Measurements from ENCODE around the gene UTS2B.

The UTS2B gene

GRCh38 chr3:191350396-191351090, 20.2 kb upstream of the UTS2B start:
- no peak for DNase-seq

DNA sequence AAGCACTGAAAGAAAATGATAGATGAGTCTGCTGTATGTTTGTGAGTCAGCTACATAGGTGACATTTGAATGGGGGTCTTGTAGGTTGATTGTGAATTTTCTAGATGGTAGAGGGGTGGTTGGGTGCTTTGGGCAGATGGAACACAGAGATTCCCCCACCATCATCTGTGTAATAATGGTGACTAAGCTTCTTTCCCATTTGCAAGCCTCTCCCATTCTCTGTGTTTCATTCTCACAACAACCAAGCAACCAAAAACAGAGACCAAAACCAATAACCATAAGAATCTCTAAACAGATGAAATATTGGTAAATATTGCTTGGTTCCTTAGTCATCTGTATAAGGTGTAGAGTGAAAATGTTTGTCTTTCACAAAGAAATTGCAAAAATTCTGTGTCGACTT, 17.8 kb upstream of the UTS2B start:
- DNase-seq: no peak

DNA sequence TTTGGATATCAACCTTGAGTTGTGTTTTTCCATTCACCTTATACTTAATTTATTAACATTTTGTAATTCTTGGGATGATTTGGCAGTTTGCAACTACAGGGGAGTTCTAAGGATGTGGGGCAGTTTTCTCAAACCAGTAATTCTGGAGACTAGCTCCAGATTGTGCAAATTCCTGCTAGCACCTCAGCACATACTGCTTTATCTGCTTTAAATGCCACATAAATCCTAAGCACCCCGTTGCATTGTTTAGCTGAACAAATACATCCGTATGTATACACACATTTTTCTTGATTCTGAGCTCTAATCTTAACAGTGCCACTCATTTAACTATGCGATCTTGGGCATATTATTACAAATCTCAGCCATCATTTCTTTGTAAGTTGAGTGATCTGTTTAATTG, 16.9 kb upstream of the UTS2B start:
- DNase-seq: no peak

- no peak for DNase-seq
These were observed 15.0 kb upstream of the UTS2B start for GRCh38 chr3:191345334-191345733.

DNA sequence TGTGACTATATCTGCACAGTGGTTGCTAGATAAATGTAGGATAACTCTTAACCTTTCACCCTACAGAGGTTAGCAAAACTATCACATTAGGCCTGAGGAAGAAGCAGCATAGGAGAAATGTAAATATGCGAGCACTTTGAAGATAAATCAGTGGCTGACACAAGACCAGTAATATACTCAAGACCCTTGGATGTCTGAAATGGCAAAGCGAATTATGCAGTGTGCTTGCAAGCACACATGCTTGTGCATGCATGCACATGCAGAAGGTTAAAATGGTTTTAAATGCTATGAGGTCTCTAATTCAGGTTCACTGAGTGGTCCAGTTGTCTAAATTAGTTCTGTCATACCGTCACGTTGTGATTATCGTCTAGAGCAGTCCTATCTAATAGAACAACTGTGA, 13.6 kb upstream of the UTS2B start:
- DNase-seq: no peak

GRCh38 chr3:191343115-191343514, 12.8 kb upstream of the UTS2B start:
- no peak for DNase-seq

- no peak for DNase-seq
These were observed 12.1 kb upstream of the UTS2B start for GRCh38 chr3:191342411-191342810.

DNA sequence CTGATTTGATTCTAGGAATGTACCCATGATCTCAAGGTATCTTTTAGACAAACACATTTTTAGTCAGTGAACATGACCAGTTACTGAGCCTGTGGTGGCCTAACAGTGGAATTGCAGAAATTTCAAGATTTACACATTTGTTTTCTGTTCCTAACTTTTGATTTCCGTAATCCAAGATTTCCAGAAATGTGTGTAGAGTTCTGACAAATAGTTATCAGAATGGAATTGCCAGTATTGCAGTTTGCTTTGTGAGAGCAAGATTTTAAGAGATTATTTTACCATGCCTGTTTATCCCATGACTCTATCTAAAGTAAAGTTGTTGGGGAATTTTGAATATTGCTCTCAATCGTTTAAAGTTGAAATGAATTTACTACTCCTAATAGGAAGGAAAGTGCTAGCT, 11.7 kb upstream of the UTS2B start:
- DNase-seq: no peak

DNA sequence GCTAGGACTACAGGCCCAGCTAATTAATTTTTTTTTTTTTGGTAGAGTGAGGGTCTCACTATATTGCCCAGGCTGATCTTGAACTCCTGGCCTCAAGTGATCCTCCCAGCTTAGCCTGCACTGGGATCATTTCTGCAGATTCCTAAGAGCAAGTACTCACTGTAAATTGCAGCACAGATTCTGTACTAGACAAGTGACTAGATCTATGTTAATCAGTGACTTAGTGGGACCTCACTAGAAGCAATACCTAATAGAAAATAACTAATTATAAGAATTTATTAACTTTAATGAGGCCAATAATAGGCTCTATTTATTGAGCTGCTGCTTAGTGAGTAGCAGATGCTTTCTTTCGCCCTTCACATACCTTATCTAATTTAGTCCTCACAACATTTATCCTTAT, 10.6 kb upstream of the UTS2B start:
- DNase-seq: no peak

DNA sequence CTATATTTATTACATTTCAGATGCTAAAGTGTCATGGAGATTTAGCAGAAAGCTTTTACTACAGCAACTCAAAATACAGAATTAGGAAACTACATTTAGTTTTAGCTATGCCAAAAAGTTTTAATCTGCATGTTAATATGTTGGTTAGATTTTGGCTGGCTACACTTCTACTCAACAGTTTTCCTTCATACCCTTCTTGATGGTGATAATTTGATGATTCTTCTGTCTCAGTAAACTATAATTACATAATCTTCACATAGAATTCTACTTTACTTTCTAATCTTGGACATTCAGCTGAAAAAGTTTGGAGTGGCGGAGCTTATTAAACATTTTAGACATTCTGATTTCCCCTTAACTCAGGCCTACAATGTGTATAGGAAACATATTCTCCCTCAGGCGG, 10.0 kb upstream of the UTS2B start:
- DNase-seq: no peak

- DNase-seq: no peak
These were observed 9.1 kb upstream of the UTS2B start for GRCh38 chr3:191339316-191339917.

DNA sequence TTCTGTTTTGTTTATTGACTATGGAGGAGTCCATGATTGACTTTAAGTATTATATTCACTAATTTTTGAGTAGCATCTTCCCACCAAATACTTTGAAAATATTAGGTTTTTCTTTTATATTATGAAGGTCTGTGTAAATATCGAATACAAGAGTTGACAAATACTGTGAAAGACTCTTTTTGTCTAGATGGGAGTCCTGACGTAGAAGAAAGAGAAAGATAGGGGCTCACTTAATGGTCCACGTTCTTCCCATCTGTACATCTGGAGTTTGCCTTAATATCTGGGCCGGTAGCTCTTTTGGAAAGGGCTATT, 7.8 kb upstream of the UTS2B start:
- DNase-seq: no peak

DNA sequence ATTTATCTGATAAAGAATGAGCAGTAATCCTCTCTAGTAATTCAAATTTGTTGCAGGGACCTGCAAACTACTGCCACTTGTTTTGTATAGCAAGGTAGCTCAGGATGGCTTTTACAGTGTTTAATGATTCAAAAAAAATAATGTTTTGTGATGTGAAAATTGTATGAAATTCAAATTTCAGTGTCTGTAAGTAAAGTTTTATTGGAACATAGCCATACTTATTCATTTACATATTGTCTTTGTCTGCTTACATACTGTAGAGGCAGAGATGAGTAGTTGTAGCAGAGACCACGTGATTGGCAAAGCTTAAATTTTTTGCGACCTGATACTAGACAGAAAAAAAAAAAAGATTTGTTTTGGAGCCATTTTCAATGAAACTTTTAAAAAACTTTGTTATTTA, 6.5 kb upstream of the UTS2B start:
- no peak for DNase-seq

DNA sequence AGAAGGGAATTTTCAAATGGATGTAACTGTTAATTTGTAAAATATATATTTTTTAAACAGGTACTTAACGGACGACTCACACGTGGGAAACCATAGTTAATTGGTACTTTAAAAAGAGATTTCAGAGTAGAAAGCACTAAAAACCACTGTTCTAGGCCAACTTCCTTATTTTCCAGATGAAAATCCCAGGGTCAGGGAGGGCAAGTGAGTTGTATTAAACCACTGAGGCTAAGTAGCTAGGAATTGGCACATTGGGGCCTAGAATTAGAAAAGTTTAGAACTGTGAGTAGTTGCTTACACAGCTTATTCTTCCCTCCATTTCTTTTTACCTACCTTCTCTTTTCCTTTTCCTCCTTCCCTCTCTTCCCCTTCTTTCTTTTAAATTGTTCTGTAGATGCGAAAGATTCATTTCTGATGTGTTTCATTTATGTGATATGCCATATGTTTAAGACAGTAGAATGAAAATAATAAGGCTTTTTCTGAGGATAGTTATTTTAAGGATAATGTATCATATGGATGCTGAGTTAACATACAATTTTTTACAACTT, 4.1 kb upstream of the UTS2B start:
- no peak for DNase-seq

GRCh38 chr3:191333298-191333880, 3.1 kb upstream of the UTS2B start:
- no peak for DNase-seq

DNA sequence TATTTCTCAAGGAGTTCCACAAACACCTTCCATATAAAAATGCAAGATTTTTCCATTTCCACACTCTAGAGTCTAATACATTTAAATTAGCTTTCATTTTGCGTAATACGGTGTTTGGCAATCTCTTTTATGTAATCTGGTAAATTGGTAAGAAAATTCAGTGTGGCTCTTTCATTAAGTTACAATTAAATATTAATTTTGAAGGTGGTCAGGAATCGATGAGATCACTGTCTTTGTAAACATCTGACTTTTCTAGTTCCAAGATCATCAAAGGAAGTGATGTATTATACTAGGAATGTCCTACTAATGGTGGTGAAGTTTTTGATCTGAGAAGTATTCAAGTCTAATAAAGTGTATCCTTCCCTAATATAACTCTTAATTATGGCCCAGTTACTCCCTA, 1.1 kb upstream of the UTS2B start:
- no peak for DNase-seq

DNA sequence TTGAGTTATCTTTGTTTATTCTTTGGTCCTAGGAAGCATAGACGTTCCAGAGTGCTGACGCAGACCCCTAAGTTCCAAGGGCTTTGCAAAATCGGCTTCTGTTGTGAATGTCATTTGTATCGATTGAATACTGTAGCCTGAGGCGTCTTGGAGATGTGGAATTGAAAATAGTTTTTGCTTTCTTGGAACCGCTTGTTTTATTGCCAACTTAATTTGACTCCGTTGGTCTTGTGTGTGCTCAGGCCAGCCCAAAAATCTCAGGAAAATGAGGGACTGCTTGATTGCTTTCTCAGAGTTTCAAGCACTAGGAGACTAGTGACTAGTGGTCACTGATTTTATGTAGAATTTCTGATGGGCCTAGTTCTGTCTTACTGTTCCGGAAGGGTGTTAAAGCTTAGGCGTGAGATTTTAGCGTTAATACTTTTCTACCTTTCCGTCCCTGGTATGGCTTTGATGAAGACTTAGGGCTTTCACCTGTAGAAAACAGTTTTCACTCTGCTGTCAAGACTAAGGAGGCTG, 263 bp upstream of the UTS2B start:
- DNase-seq: no peak

GRCh38 chr3:191328962-191329653, 1.2 kb downstream of the UTS2B start, which contains the start of gene CCDC50:
Gene CCDC50, plus strand, starts transcription at chr3:191329394. Its CDS starts 281 bp downstream, at chr3:191329675.
- DNase-seq: peak; percentile 56

DNA sequence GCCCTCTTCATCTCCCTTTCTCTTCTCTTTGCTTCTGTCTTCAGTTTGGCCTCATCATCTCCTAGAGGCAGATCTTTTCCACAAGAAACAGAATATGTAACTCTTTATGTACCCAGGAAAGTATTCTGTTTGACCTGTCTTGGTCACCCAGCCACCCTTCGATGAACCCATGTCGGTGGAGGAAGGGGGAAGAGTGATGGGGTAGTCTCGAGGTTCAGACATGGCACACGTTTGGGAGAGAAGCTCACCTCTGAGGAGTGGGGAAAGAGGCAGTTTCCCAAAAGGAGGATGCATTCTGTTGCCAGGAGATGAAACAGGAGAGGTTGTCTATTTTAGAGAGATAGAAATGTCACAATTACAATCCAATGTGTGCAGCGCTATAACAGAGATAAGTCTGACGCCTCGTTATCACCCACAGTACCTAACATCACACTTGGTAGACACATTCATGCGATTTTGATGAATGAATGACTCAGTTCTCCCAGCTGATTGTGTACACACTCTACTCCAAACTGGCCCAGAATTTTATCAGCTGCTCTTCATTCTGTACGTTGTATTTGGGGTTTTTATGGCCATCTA, 1.9 kb downstream of the UTS2B start:
- DNase-seq: no peak

- DNase-seq: no peak
These were observed 2.8 kb downstream of the UTS2B start for GRCh38 chr3:191327526-191327925.

DNA sequence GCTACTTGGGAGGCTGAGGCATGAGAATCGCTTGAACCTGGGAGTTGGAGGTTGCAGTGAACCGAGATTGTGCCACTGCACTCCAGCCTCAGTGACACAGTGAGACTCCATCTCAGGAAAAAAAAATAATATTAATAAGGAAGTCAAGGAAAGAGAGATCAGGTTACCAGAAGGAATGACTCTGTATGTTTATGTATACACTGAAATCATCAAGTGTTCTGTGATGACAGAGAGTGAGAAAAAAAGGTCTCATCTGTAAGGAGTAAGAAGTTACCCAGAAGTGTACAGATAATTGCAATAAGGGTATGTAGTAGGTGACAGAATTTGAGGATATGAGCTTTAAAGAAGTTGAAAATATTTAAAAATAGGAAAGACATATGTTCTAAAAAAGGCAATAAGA, 5.4 kb downstream of the UTS2B start:
- no peak for DNase-seq

GRCh38 chr3:191321019-191321767, 9.1 kb downstream of the UTS2B start:
- no peak for DNase-seq

DNA sequence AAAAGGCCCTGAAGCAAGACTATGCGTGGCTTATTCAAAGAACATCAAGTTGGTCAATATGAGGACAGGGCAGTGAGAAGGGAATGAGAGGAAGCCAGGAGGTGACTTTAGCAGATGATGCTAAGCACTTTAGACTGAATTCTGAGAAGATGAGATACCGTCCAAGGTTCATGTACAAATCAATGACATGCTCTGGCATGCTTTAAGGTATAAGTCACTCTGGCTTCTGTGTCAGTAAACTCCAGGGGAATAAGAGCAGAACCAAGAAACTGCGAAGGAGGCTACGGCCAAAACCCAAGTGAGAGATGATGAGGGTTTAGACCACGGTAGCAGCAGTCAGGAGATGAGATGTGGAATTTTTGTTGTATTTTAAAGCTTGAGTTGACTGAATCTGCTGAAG, 10.0 kb downstream of the UTS2B start:
- DNase-seq: no peak

Data from DMS153 (cell line).